Panc1 (cell line): ENCODE measurements around the gene ACTA2.
"Not testable (repeated sequence)": the region's sequence is repeated elsewhere in the genome, so short reads cannot be mapped to it uniquely, and the experiment has no call there.

Experiments
- TF ChIP-seq, protein P1 (sequence below): fragments of 450-650 bp; IDR thresholded peaks from 2 replicates; pipeline ENCODE4 v1.5.1; 2017; ENCODE audit warnings: mild to moderate bottlenecking
- TF ChIP-seq, protein P2 (sequence below), 2 experiments: IDR thresholded peaks; 2 replicates each; pipeline ENCODE4 v1.6.1; 2011 to 2012; ENCODE audit warnings: low read depth in 2 of 2, control low read depth in 1 of 2, low read length in 1 of 2, mild to moderate bottlenecking in 1 of 2, moderate library complexity in 1 of 2; ENCODE audit not compliant: insufficient read depth in 1 of 2

DNA sequence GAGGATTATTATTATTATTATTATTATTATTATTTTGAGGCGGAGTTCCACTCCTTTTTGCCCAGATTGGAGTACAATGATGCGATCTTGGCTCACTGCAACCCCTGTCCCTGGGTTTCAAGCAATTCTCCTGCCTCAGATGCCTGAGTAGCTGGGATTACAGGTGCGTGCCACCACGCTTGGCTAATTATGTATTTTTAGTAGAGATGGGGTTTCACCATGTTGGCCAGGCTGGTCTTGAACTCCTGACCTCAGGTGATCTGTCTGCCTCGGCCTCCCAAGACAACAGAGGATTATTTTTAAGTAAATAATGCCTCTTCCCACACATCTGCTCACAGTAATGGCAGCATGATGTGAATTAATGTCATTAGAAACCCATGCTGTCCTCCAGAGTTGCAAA lies 20.5 kb downstream of the ACTA2 start:
- TF ChIP-seq, protein P1, sequence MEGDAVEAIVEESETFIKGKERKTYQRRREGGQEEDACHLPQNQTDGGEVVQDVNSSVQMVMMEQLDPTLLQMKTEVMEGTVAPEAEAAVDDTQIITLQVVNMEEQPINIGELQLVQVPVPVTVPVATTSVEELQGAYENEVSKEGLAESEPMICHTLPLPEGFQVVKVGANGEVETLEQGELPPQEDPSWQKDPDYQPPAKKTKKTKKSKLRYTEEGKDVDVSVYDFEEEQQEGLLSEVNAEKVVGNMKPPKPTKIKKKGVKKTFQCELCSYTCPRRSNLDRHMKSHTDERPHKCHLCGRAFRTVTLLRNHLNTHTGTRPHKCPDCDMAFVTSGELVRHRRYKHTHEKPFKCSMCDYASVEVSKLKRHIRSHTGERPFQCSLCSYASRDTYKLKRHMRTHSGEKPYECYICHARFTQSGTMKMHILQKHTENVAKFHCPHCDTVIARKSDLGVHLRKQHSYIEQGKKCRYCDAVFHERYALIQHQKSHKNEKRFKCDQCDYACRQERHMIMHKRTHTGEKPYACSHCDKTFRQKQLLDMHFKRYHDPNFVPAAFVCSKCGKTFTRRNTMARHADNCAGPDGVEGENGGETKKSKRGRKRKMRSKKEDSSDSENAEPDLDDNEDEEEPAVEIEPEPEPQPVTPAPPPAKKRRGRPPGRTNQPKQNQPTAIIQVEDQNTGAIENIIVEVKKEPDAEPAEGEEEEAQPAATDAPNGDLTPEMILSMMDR: not testable (repeated sequence)
- TF ChIP-seq, protein P2, sequence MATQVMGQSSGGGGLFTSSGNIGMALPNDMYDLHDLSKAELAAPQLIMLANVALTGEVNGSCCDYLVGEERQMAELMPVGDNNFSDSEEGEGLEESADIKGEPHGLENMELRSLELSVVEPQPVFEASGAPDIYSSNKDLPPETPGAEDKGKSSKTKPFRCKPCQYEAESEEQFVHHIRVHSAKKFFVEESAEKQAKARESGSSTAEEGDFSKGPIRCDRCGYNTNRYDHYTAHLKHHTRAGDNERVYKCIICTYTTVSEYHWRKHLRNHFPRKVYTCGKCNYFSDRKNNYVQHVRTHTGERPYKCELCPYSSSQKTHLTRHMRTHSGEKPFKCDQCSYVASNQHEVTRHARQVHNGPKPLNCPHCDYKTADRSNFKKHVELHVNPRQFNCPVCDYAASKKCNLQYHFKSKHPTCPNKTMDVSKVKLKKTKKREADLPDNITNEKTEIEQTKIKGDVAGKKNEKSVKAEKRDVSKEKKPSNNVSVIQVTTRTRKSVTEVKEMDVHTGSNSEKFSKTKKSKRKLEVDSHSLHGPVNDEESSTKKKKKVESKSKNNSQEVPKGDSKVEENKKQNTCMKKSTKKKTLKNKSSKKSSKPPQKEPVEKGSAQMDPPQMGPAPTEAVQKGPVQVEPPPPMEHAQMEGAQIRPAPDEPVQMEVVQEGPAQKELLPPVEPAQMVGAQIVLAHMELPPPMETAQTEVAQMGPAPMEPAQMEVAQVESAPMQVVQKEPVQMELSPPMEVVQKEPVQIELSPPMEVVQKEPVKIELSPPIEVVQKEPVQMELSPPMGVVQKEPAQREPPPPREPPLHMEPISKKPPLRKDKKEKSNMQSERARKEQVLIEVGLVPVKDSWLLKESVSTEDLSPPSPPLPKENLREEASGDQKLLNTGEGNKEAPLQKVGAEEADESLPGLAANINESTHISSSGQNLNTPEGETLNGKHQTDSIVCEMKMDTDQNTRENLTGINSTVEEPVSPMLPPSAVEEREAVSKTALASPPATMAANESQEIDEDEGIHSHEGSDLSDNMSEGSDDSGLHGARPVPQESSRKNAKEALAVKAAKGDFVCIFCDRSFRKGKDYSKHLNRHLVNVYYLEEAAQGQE (IDR thresholded peaks at IDR 0.05; ENCODE audit: insufficient read depth in 1 of 2, low read depth in 2 of 2, low read length in 1 of 2): not testable (repeated sequence)
